Measurements from ENCODE around the gene CACNA2D2.

Gene CACNA2D2

DNA sequence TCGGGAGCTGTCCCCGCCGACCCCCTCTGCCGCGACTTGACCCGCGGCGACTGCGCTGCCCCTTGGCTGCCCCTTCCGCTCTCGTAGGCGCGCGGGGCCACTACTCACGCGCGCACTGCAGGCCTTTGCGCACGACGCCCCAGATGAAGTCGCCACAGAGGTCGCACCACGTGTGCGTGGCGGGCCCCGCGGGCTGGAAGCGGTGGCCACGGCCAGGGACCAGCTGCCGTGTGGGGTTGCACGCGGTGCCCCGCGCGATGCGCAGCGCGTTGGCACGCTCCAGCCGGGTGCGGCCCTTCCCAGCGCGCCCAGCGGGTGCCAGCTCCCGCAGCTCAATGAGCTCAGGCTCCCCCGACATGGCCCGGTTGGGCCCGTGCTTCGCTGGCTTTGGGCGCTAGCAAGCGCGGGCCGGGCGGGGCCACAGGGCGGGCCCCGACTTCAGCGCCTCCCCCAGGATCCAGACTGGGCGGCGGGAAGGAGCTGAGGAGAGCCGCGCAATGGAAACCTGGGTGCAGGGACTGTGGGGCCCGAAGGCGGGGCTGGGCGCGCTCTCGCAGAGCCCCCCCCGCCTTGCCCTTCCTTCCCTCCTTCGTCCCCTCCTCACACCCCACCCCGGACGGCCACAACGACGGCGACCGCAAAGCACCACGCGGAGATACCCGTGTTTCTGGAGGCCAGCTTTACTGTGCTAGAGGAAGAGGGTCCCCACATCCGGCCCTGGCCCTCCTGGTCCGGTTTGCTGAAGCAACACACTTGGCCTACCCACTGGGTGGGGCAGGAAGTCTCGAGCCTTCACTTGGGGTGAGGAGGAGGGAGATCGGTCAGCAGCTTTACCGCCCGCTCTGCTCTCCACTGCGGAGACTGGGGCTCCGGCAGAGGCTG lies 162.7 kb downstream of the CACNA2D2 start, which contains the start of gene RASSF1:
Gene RASSF1 (minus strand): TSS at position 389 of the 882 bp plus-strand sequence. CDS start 31 bp downstream, at position 358.
- Histone ChIP-seq H3K9me3 (replicated peaks; ENCODE audit: insufficient read depth, low read length) (no peaks in the 10 kb centered on the region), H4K20me1 (ENCODE audit: insufficient read depth, low read length) (no peaks in the 10 kb centered on the region), H3F3A (ENCODE audit: insufficient read depth, low read length) (peaks cover 17% of the 10 kb centered on the region), H3K36me3 (replicated peaks; ENCODE audit: insufficient read depth, low read length) (no peaks in the 10 kb centered on the region), H3K27me3 (replicated peaks; ENCODE audit: insufficient read depth, low read length) (peaks cover 10% of the 10 kb centered on the region; the same call in 1 of the 2 replicates), H3K9me2 (replicated peaks; ENCODE audit: insufficient read depth, low read length) (no peaks in the 10 kb centered on the region), H3K9ac (ENCODE audit: low read length) (no peak within 1 kb of the TSS), H3K4me3 (ENCODE audit: low read length) (peak within 1 kb of the TSS; percentile 30; the same call in 1 of the 2 replicates), H3K4me1 (ENCODE audit: low read length) (peaks cover 7% of the 10 kb centered on the region), H3K27ac (ENCODE audit: low read length) (no peak within 1 kb of the TSS), H3K4me2 (ENCODE audit: low read depth, low read length) (peak within 1 kb of the TSS; percentile 67; the same call in 1 of the 2 replicates), H2AFZ (ENCODE audit: low read length) (peak within 1 kb of the TSS; percentile 59; the same call in 1 of the 2 replicates), H3K79me2 (ENCODE audit: low read length) (peaks cover 21% of the 10 kb centered on the region)
- no peak for DNase-seq
- TF ChIP-seq, protein P1, sequence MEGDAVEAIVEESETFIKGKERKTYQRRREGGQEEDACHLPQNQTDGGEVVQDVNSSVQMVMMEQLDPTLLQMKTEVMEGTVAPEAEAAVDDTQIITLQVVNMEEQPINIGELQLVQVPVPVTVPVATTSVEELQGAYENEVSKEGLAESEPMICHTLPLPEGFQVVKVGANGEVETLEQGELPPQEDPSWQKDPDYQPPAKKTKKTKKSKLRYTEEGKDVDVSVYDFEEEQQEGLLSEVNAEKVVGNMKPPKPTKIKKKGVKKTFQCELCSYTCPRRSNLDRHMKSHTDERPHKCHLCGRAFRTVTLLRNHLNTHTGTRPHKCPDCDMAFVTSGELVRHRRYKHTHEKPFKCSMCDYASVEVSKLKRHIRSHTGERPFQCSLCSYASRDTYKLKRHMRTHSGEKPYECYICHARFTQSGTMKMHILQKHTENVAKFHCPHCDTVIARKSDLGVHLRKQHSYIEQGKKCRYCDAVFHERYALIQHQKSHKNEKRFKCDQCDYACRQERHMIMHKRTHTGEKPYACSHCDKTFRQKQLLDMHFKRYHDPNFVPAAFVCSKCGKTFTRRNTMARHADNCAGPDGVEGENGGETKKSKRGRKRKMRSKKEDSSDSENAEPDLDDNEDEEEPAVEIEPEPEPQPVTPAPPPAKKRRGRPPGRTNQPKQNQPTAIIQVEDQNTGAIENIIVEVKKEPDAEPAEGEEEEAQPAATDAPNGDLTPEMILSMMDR (IDR thresholded peaks at IDR 0.05; ENCODE audit: low read length) = no peak
- TF ChIP-seq EZH2phosphoT487 (IDR thresholded peaks at IDR 0.05; ENCODE audit: low read length) = no peak
- no peak for TF ChIP-seq EZH2 (optimal IDR thresholded peaks at IDR 0.05; ENCODE audit: low read depth, low read length)

DNA sequence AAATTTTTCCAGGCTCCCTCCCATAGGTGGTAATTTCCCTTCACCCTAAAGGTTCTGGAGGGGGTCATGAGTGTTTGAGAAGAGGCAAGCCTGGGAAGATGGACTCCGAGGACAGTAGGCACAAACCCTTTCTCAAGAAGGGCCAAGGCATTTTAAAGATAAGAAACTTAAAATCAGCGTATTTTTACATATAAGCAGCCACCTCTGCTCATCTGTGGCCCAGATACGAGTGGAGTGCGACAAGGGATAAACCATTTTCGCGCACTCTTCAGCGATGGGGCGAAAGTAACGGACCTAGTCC lies 163.3 kb downstream of the CACNA2D2 start:
- Histone ChIP-seq H3K9me3 (replicated peaks; ENCODE audit: insufficient read depth, low read length) (no peaks in the 10 kb centered on the region), H3K4me3 (ENCODE audit: low read length) (0 out of 2 replicates have a peak overlapping the region, but pooled peaks have one; percentile 30), H3K27ac (ENCODE audit: low read length) (no peak overlapping the region), H3K27me3 (replicated peaks; ENCODE audit: insufficient read depth, low read length) (peaks cover 10% of the 10 kb centered on the region; the same call in 1 of the 2 replicates), H3F3A (ENCODE audit: insufficient read depth, low read length) (peaks cover 17% of the 10 kb centered on the region), H3K9me2 (replicated peaks; ENCODE audit: insufficient read depth, low read length) (no peaks in the 10 kb centered on the region), H3K4me2 (ENCODE audit: low read depth, low read length) (peak overlapping the region; percentile 67; the same call in 1 of the 2 replicates), H3K9ac (ENCODE audit: low read length) (no peak overlapping the region), H3K4me1 (ENCODE audit: low read length) (peaks cover 4% of the 10 kb centered on the region), H4K20me1 (ENCODE audit: insufficient read depth, low read length) (no peaks in the 10 kb centered on the region), H3K79me2 (ENCODE audit: low read length) (peaks cover 27% of the 10 kb centered on the region), H2AFZ (ENCODE audit: low read length) (peak overlapping the region; percentile 59; the same call in 1 of the 2 replicates), H3K36me3 (replicated peaks; ENCODE audit: insufficient read depth, low read length) (no peaks in the 10 kb centered on the region)
- no peak for DNase-seq
- TF ChIP-seq EZH2 (optimal IDR thresholded peaks at IDR 0.05; ENCODE audit: low read depth, low read length) (no peak), EZH2phosphoT487 (IDR thresholded peaks at IDR 0.05; ENCODE audit: low read length) (no peak)
- TF ChIP-seq, protein P1 (IDR thresholded peaks at IDR 0.05; ENCODE audit: low read length) = no peak

DNA sequence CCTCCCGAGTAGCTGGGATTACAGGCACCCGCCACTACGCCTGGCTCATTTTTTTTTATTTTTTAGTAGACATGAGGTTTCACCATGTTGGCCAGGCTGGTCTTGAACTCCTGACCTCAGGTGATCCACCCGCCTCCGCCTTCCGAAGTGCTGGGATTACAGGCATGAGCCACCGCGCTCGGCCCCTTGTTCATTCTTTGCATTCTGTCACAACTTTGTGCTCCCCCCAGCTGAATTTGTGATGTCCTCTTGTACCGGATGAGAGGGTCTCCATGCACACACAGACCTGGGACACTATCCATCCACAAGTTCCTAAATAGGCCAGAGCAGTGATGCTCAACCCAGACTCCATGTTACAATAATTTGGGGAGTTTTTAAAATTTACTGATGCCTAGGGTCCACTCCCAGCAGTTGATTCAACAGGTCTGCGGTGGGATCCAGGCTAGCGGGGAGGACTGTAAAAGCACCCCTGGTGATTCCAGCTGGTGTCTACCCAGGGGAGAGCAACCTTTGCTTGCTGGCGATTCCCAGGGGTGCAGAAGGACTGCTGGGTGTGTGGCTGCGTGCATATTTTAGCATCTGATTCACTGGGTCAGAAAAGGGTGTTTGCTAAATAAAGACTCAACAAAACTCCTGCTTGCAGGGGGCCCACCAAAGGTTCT lies 163.8 kb downstream of the CACNA2D2 start:
- H3K4me1 ChIP-seq (ENCODE audit: low read length) = peaks cover 4% of the 10 kb centered on the region; the same call in 1 of the 2 replicates

More for the DNA sequence above, 163.8 kb downstream of the CACNA2D2 start:
- no peak overlapping the region for H3K4me2 ChIP-seq (ENCODE audit: low read depth, low read length)
- no peak overlapping the region for H3K9ac ChIP-seq (ENCODE audit: low read length)
- TF ChIP-seq EZH2phosphoT487 (IDR thresholded peaks at IDR 0.05; ENCODE audit: low read length) (no peak), EZH2 (optimal IDR thresholded peaks at IDR 0.05; ENCODE audit: low read depth, low read length) (no peak)
- TF ChIP-seq, protein P1 (IDR thresholded peaks at IDR 0.05; ENCODE audit: low read length) = no peak
- no peaks in the 10 kb centered on the region for H3K9me2 ChIP-seq (replicated peaks; ENCODE audit: insufficient read depth, low read length)
- peaks cover 17% of the 10 kb centered on the region for H3F3A ChIP-seq (ENCODE audit: insufficient read depth, low read length)
- H3K9me3 ChIP-seq (replicated peaks; ENCODE audit: insufficient read depth, low read length) = no peaks in the 10 kb centered on the region
- no peaks in the 10 kb centered on the region for H3K36me3 ChIP-seq (replicated peaks; ENCODE audit: insufficient read depth, low read length)
- DNase-seq = no peak
- H3K4me3 ChIP-seq (ENCODE audit: low read length) = no peak overlapping the region
- peaks cover 10% of the 10 kb centered on the region; the same call in 1 of the 2 replicates for H3K27me3 ChIP-seq (replicated peaks; ENCODE audit: insufficient read depth, low read length)
- no peak overlapping the region for H3K27ac ChIP-seq (ENCODE audit: low read length)
- H3K79me2 ChIP-seq (ENCODE audit: low read length) = peaks cover 31% of the 10 kb centered on the region
- no peaks in the 10 kb centered on the region for H4K20me1 ChIP-seq (ENCODE audit: insufficient read depth, low read length)
- H2AFZ ChIP-seq (ENCODE audit: low read length) = no peak overlapping the region
